ENCODE data around the gene BHMT. TPM values are rescaled to one million over a fixed set of nuclear protein-coding genes. Genes with fewer than 3 reads are reported as not detected.

Gene BHMT
- total and polyA plus RNA-seq, 9 of the 15 experiments (the other 6 are each of a cell fraction or from before 2014, with no cell fraction given): not detected

GRCh38 chr5:79093762-79094161, 17.8 kb upstream of the BHMT start (continued):
- TF ChIP-seq REST (IDR thresholded peaks at IDR 0.05; ENCODE audit: borderline replicate concordance) (peak; percentile 96), REST (CRISPR knock-in tag; IDR thresholded peaks at IDR 0.05; ENCODE audit: low read depth) (no peak), HDAC3 (IDR thresholded peaks at IDR 0.05; ENCODE audit: borderline replicate concordance, partially characterized antibody) (no peak), EP300 (IDR thresholded peaks at IDR 0.05; ENCODE audit: low read length) (0 out of 2 replicates have a peak, but pooled peaks have one; percentile 23), FOXJ2 (tag; IDR thresholded peaks at IDR 0.05) (peak; percentile 44; the same call in 1 of the 2 replicates)
